Right lung (tissue), 5 donors: Measurements from ENCODE around the gene LRRC71. TPM values are rescaled to one million over a fixed set of nuclear protein-coding genes. Genes with fewer than 3 reads are reported as not detected.
A peak's percentile ranks its signal among the peaks of the same experiment; 100 is the strongest.
"Not testable (repeated sequence)": the region's sequence is repeated elsewhere in the genome, so short reads cannot be mapped to it uniquely, and the experiment has no call there.

Source experiments
- DNase-seq, 2 donors: peaks; one replicate each; pipeline ENCODE4 v3.0.0-alpha.2; 2013
- polyA plus RNA-seq, 5 donors: library from polyadenylated mRNA; unstranded; fragments of 120-200 nt; gene quantifications; one replicate each; pipeline versions ENCODE4 v1.2.1 to v1.2.3, GENCODE V29; 2013; ENCODE audit warnings: inconsistent platforms in 1 of 5, low replicate concordance in 1 of 5; ENCODE audit not compliant: insufficient read length in 5 of 5, insufficient read depth in 1 of 5

LRRC71 gene
- polyA plus RNA-seq, 5 donors = 0.81 to 5.6 (median 3.6) TPM

DNA sequence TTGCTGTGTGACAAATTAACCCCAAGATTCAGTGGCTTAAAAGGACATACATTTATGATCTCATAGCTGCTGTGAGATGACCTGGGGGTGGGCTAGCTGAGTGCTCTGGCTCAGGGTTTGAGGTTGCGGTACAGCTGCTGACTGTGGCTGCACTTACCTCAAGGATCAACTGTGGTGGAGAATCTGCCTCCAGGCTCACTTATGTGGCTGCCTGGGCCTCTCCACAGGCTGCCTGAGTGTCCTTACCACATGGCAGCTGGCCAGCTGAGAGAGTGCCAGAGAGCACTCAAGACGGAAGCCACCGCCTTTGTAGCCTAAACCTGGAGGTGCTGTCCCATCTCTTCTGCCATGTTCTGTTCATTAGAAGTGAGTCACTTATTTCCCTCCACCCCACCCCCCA is 5.7 kb downstream of the LRRC71 start:
- DNase-seq = peak; percentile 50 to 60

DNA sequence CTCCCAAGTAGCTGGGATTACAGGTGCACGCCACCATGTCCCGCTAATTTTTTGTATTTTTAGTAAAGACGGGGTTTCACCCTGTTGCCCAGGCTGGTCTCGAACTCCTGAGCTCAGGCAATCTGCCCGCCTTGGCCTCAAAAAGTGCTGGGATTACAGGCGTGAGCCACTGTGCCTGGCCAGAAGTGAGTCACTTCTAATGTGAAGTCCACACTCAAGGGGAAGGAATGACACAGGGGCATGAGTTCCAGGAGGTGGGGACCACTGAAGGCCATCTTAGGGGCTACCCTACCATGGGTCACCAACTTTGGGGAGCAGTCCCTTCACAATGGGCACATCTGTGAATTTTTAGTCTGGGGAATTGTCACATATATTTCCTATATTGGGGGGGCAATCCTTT is 6.3 kb downstream of the LRRC71 start:
- DNase-seq = not testable (repeated sequence)

- peak; percentile 51 to 59 for DNase-seq
Measured at GRCh38 chr1:156927215-156928042, 7.0 kb downstream of the LRRC71 start.

DNA sequence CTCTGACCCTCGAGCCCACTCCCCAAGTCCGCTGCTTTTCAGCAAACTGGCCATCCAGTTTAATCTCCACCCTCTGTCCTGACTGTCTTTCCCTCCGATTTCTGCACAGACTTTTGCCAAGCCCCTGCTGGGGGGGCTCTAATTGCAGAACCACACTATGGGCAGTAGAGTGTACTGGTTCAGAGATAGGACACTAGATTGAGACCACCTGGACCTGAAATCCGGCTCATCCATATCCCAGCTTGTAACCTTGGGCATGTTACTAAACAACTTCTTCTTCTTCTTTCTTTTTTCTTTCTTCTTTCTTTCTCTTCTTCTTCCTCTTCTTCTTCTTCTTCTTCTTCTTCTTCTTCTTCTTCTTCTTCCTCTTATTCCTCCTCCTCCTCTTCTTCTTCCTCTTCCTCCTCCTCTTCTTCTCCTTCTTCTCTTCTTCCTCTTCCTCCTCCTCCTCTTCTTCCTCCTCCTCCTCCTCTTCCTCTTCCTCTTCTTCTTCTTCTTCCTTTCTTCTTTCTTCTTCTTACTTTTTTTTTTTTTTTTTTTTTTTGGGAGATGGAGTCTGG is 7.7 kb downstream of the LRRC71 start:
- DNase-seq = no peak

DNA sequence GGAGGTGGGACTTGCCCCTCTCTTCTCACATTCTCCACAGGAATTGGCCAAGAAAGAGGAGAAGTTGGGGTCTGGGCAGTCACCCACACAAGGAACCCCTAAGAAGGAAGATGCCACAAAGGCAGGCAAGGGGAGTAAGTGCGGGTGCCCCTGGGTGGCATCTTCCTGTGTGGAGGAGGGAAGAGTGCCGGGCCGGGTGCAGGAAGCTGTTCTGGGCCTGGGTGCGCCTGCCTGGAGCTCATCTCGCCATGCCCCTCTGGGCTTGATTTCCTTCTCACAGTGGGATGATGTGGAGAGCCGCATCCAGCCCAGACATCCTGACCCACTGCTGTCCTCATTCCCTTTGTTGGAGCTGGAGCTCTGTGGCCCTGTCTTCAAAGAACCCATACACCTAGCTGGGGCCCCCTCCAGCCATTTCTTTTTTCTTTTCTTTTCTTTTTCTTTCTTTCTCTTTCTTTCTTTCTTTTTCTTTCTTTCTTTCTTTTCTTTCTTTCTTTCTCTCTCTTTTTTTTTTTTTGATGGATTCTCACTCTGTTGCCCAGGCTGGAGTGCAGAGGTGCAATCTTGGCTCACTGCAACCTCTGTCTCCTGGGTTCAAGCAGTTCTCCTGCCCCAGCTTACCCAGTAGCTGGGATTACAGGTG is 9.3 kb downstream of the LRRC71 start:
- no peak for DNase-seq

GRCh38 chr1:156930483-156930882 is 10.1 kb downstream of the LRRC71 start:
- DNase-seq = no peak

DNA sequence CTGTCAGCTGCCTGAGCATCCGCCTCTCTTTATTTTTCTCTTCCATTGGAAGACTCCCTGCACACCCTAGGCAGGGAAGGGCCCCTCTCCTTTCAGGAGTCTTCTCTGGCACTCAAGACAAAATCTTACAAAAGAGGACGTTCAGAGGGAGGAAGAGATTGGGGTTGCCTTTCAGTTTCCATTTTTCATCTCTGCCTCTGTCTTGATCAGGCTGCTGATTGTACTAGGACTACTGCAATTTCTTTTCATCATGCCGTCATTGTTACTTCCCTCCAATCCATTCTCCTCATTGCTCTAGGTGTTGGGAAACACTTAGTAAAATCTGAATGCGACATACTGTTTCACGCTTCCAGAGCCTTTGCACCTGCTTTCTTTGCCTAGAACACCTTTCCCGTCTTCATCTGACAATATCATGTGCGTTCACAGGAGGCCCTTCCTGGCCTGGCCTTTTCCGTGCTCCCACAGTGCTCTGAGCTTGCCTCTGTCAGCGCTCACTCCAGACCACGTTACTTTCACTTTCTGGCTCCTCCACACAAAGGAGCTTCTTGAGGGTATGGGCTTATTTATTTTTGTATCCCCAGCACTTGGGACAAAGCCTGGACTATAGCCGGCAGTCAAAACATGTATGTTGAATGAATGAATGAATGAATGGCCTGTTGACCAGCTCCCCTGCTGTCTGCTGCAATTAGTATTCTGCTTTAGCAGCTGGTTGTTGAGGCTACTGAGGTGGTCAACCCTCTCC is 10.9 kb downstream of the LRRC71 start:
- no peak for DNase-seq

DNA sequence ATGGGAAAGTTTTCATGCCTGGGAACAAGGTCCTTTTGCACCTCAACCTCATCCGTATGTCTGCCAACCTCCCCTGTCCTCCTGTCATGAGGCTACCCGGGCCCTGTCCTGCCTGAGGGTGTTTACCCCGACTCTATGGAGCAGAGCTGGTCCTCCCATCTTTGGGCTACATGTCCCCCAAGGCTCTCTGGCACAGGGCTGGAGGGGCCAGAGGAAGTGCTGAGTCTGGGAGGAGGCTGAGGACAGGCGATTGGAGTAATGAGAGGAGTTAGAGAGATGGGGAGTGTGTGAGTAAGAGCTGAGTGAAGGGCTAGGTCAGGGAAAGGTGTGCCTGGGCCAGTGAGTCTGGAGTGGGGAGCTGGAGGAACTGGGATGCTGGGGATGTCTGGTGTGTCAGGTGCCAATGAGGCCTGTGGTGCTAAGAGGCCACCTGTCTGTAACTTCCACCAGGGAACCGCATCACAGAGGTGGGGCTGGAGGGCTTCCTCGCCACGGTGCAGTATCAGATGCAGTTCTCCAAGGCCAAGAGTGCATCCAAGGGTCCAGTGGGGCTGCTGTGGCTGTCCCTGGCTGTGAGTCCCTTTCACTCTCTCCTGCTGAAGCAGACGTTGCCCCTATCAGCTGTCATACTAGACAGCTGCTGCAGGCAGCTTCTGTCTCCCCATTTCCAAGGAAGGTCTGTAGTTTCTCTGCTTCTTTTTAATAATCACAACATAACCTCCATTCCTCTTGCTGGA is 11.7 kb downstream of the LRRC71 start:
- no peak for DNase-seq

DNA sequence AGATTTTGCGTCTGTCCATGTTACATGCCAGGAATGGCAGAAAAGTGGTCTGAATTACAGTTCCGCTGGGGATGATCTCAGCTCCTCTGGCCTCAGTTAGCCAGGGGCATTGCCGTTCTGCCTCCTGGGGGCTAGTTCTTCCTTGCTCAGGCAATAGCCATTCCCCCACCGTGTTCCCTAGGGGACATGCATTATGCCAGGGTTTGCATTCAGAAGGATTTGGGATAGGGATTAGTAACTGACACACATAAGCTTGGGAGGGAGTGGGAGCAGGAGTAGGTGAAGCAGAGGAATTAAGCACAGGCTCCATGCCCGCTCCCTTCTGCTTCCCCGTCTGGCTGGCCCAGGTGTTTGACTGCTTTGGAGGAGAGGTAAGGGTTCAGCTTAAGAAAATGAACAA is 12.7 kb downstream of the LRRC71 start:
- DNase-seq = no peak

DNA sequence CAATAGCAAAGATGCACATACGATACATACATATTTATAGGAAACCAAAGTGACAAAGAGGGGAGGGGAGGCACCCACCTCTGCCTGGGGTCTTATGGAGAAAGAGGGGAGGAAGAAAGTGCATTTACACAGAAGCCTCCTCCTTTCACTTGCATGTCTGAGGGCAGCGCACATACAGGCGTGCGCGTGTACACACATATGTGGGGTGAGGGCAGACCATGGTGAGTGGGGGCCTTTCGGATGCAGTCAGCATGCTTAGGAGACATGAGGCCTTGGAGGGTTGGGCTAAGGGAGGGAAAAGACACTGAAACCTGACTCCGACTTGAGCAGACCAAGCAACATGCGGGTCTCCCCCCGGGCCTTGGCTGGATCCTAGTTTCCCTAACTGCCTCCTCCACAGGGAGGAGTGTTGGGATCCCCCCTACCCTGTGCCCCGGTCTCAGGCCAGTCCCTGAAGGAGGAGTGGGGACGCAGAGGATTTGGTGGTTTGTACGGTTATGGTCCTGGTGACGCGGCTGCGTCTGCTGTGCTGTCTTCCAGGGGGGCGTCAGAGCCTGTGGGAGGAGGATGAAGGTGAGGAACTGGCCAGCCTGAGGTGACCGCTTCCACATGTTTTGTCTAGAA is 15.2 kb downstream of the LRRC71 start:
- DNase-seq = no peak

- no peak for DNase-seq
Measured at GRCh38 chr1:156936191-156936590, 15.8 kb downstream of the LRRC71 start.

DNA sequence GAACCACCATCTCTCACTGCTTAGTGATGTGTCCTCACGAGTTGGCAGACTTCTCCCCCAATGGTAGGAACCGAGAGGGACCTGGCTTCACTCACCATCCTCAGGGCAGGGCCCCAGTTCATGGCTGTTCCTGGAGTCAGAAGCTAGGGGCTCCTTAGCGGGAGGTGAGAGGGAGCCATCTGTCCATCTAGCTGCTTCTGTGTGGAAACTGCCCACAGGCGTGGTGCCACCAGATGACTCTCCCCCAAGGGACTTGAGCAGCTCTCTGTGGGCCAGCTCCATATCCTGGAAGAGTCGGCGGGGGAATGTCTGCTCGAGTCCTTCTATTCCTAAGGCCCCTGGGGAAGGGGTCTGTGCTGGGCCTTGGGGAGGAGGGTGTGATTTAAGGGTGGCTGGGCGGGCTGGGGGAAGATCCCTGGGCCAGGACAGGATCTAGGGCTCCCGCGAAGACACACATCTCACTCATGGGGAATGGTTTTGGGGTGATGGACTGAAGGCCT is 16.3 kb downstream of the LRRC71 start:
- no peak for DNase-seq

DNA sequence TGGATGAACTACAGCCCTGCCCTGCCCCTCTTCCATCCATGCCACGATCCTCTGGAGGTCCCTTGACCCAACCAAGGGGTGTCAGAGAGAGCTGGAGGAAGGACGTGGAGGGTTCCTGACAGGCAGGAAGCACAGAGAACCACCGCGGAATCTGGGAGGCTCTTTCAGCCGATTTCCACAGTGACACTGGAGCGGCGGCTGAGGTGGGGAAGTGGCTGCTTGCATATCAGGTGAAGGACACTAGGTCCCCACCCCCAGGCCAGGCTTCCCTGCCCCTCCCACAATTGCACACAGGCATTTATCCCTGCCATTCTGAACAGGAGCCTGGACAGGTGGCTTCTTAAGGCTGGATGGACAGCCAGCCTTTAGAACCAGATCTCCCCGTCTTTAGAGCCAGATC is 17.5 kb downstream of the LRRC71 start:
- DNase-seq = no peak

GRCh38 chr1:156938813-156939212 is 18.4 kb downstream of the LRRC71 start:
- DNase-seq = no peak

GRCh38 chr1:156939786-156940334 is 19.4 kb downstream of the LRRC71 start:
- DNase-seq = no peak

- DNase-seq = no peak
Measured at GRCh38 chr1:156941675-156942074, 21.2 kb downstream of the LRRC71 start.

- no peak for DNase-seq
Measured at GRCh38 chr1:156942176-156942575, 21.7 kb downstream of the LRRC71 start.

- no peak for DNase-seq
Measured at GRCh38 chr1:156942576-156942975, 22.1 kb downstream of the LRRC71 start.

DNA sequence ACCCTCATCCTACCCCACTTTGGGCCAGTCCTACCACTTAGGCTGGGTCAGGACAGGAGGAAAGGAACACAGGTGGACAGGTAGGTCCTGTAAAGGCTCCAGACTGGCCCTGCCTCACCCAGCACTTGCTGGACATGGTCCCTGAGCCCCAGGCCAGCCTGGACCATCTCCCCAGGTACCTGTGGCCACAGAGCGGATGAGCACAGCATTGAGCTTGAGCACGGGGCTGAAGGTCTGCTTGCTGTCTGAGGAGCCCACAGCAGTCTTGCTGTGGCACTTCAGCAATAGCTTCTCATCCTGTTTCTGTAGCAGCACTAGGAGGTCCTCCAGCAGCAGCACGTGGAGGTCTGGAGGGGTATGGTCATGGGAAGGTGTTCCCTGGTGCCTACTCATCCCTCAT is 23.3 kb downstream of the LRRC71 start:
- no peak for DNase-seq

- no peak for DNase-seq
Measured at GRCh38 chr1:156944268-156944667, 23.8 kb downstream of the LRRC71 start.

GRCh38 chr1:156944848-156945247 is 24.4 kb downstream of the LRRC71 start:
- DNase-seq = no peak
